Neuronal stem cell (in vitro differentiated cells): ENCODE measurements around the gene PDE8A.
A peak's percentile ranks its signal among the peaks of the same experiment; 100 is the strongest.

Experiments
- DNase-seq: peaks from one replicate; pipeline ENCODE4 v3.0.0-alpha.2; 2013; ENCODE audit warnings: low spot score
- H2AFZ ChIP-seq: one replicate; pipeline ENCODE4 v1.6.1; 2013; ENCODE audit warnings: mild to moderate bottlenecking, low read length, inconsistent platforms
- H2AK5ac ChIP-seq: 2 replicates; pipeline ENCODE4 v1.6.1; 2013; ENCODE audit warnings: low read depth, mild to moderate bottlenecking, inconsistent platforms, low read length, moderate library complexity, mixed read lengths
- H2BK120ac ChIP-seq: 2 replicates; pipeline ENCODE4 v1.6.1; 2013; ENCODE audit warnings: low read depth, mild to moderate bottlenecking, inconsistent platforms, low read length, moderate library complexity, mixed read lengths
- H2BK12ac ChIP-seq: one replicate; pipeline ENCODE4 v1.6.1; 2013; ENCODE audit warnings: low read length, inconsistent platforms
- H2BK15ac ChIP-seq: 2 replicates; pipeline ENCODE4 v1.6.1; 2013; ENCODE audit warnings: mild to moderate bottlenecking, low read length, inconsistent platforms, mixed read lengths
- H2BK5ac ChIP-seq: one replicate; pipeline ENCODE4 v1.6.1; 2013; ENCODE audit warnings: inconsistent platforms, mild to moderate bottlenecking, low read length, moderate library complexity
- H3K14ac ChIP-seq: one replicate; pipeline ENCODE4 v1.6.1; 2013; ENCODE audit warnings: low read length, inconsistent platforms
- H3K18ac ChIP-seq: 2 replicates; pipeline ENCODE4 v1.6.1; 2013; ENCODE audit warnings: low read length, inconsistent platforms
- H3K23ac ChIP-seq: 2 replicates; pipeline ENCODE4 v1.6.1; 2013; ENCODE audit warnings: low read depth, mild to moderate bottlenecking, mixed read lengths, low read length, inconsistent platforms; ENCODE audit not compliant: poor library complexity
- H3K27ac ChIP-seq: replicated peaks from 3 replicates; pipeline ENCODE4 v1.5.1; 2013; ENCODE audit warnings: low read length, inconsistent platforms
- H3K27me3 ChIP-seq, 3 experiments: 2 replicates each; pipeline ENCODE4 v1.6.1; 2013; ENCODE audit warnings: low read length in 3 of 3, mild to moderate bottlenecking in 2 of 3, inconsistent platforms in 1 of 3, low read depth in 1 of 3, mixed read lengths in 1 of 3, moderate library complexity in 1 of 3; ENCODE audit not compliant: control insufficient read depth in 3 of 3, insufficient read depth in 3 of 3
- H3K36me3 ChIP-seq, 2 donors: replicated peaks in 1 of 2; 2 replicates each; pipeline ENCODE4 v1.6.1; 2013; ENCODE audit warnings: low read length in 2 of 2; ENCODE audit not compliant: control insufficient read depth in 2 of 2, insufficient read depth in 2 of 2
- H3K4ac ChIP-seq: 2 replicates; pipeline ENCODE4 v1.6.1; 2013; ENCODE audit warnings: inconsistent platforms, mild to moderate bottlenecking, low read length, moderate library complexity
- H3K4me1 ChIP-seq, 2 donors: 1 replicate in 1 of 2; 2 replicates in 1 of 2; pipeline ENCODE4 v1.6.1; 2013; ENCODE audit warnings: low read length in 2 of 2, low read depth in 1 of 2; ENCODE audit not compliant: control insufficient read depth in 2 of 2, insufficient read depth in 1 of 2
- H3K4me2 ChIP-seq: one replicate; pipeline ENCODE4 v1.6.1; 2013; ENCODE audit warnings: mild to moderate bottlenecking, low read length, inconsistent platforms; ENCODE audit not compliant: insufficient read depth, poor library complexity, severe bottlenecking
- H3K4me3 ChIP-seq, 2 donors: 2 replicates each; pipeline ENCODE4 v1.5.1; 2013; ENCODE audit warnings: low read length in 2 of 2, mild to moderate bottlenecking in 2 of 2, inconsistent platforms in 1 of 2, moderate library complexity in 1 of 2
- H3K79me1 ChIP-seq: one replicate; pipeline ENCODE4 v1.6.1; 2013; ENCODE audit warnings: low read depth, mild to moderate bottlenecking, inconsistent platforms, low read length, moderate library complexity
- H3K9ac ChIP-seq: one replicate; pipeline ENCODE4 v1.6.1; 2013; ENCODE audit warnings: mild to moderate bottlenecking, low read depth, low read length, inconsistent platforms; ENCODE audit not compliant: poor library complexity
- H3K9me3 ChIP-seq, 2 donors: replicated peaks in 1 of 2; 2 replicates each; pipeline versions ENCODE3 to v1.6.1; 2013; ENCODE audit warnings: low read length in 2 of 2, mild to moderate bottlenecking in 2 of 2, inconsistent platforms in 1 of 2, low read depth in 1 of 2, mixed read lengths in 1 of 2, moderate library complexity in 1 of 2; ENCODE audit not compliant: control insufficient read depth in 2 of 2, insufficient read depth in 1 of 2
- H4K8ac ChIP-seq: one replicate; pipeline ENCODE4 v1.6.1; 2013; ENCODE audit warnings: low read depth, mild to moderate bottlenecking, inconsistent platforms, low read length, moderate library complexity
- H4K91ac ChIP-seq: one replicate; pipeline ENCODE4 v1.6.1; 2013; ENCODE audit warnings: low read length, low read depth, mild to moderate bottlenecking, inconsistent platforms; ENCODE audit not compliant: poor library complexity
- WGBS, 2 donors: extraction: QIAGEN DNeasy Blood & Tissue Kit; methylation state at CpG; one replicate each; pipeline ENCODE4 v1.1.7; 2013; ENCODE audit warnings: missing lambda C conversion rate in 2 of 2, mixed read lengths in 1 of 2; ENCODE audit not compliant: insufficient read length in 2 of 2, insufficient replicate concordance in 1 of 2; ENCODE audit errors: extremely low coverage in 2 of 2; 5-methylcytosine and 5-hydroxymethylcytosine counted together

Gene PDE8A

GRCh38 chr15:85045615-85046014, 64.0 kb downstream of the PDE8A start:
- Histone ChIP-seq H3K23ac (no peak overlapping the region), H3K27ac (no peak overlapping the region), H3K4ac (no peak overlapping the region), H3K36me3 (no peaks in the 10 kb centered on the region), H3K9ac (no peak overlapping the region), H3K9me3 (no peaks in the 10 kb centered on the region), H3K27me3 (no peaks in the 10 kb centered on the region), H3K4me2 (no peak overlapping the region), H3K4me1 (peaks cover 0 to 4% of the 10 kb centered on the region in 2 donors), H3K79me1 (no peaks in the 10 kb centered on the region), H3K4me3 (no peak overlapping the region), H2AK5ac (no peak overlapping the region), H4K8ac (no peak overlapping the region), H2BK5ac (no peak overlapping the region), H3K18ac (no peak overlapping the region), H2AFZ (no peak overlapping the region), H2BK15ac (no peak overlapping the region), H3K14ac (no peak overlapping the region), H4K91ac (no peak overlapping the region), H2BK120ac (no peak overlapping the region), H2BK12ac (no peak overlapping the region)
- no CpG with 5 or more reads among the region's 1 CpG for WGBS, 2 donors
- DNase-seq: no peak

DNA sequence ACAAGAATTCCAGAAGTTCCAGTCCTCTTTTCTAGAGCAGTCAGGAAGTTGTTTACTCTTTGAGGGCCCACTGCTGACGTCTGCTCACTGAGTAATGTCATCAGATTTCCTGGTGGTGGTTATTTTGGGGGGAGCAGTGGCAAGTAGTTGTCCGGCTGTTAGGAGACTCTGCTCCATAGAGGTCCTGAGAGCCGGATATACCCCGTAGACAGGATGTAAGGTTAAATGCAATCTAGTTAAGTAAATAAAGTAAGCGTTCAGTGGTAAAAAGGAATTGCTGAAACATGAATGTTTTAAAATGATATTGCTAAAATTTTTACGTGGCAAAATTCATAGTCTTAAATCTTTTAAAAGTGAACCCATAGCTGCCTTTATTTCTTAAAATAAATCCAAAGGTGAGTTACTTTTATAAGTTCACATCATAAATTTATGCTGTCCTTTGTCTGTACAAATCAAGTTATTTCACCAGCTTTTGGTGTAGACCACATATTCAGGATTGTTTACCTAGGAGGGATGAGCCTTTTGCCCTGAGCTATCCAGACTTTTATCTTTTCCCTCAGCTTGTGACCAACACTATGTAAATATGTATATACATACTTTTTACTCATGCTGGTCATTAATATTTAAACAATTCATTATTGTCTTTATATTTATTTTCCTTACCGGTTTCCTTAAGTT, 65.8 kb downstream of the PDE8A start:
- no peak for DNase-seq
- H3K9me3 ChIP-seq: no peaks in the 10 kb centered on the region
- H3K4me3 ChIP-seq: no peak overlapping the region
- no peak overlapping the region for H2BK5ac ChIP-seq
- H3K36me3 ChIP-seq: no peaks in the 10 kb centered on the region
- H4K8ac ChIP-seq: no peak overlapping the region
- H3K4me1 ChIP-seq: peaks cover 0 to 4% of the 10 kb centered on the region in 2 donors
- H3K14ac ChIP-seq: no peak overlapping the region
- H2BK12ac ChIP-seq: no peak overlapping the region
- no peak overlapping the region for H3K4me2 ChIP-seq
- no CpG with 5 or more reads among the region's 7 CpGs for WGBS, 2 donors
- H3K9ac ChIP-seq: no peak overlapping the region
- H3K79me1 ChIP-seq: no peaks in the 10 kb centered on the region
- H2AK5ac ChIP-seq: no peak overlapping the region
- H2AFZ ChIP-seq: peak overlapping the region; percentile 32
- H3K27me3 ChIP-seq: no peaks in the 10 kb centered on the region
- H3K27ac ChIP-seq: no peak overlapping the region
- H3K18ac ChIP-seq: no peak overlapping the region
- no peak overlapping the region for H3K4ac ChIP-seq
- H2BK15ac ChIP-seq: no peak overlapping the region
- no peak overlapping the region for H3K23ac ChIP-seq
- H2BK120ac ChIP-seq: no peak overlapping the region
- H4K91ac ChIP-seq: no peak overlapping the region

- DNase-seq: no peak
- Histone ChIP-seq H2BK120ac (no peak overlapping the region), H3K4me3 (no peak overlapping the region), H2BK15ac (no peak overlapping the region), H3K36me3 (no peaks in the 10 kb centered on the region), H3K9me3 (no peaks in the 10 kb centered on the region), H2AK5ac (no peak overlapping the region), H4K8ac (no peak overlapping the region), H3K27me3 (no peaks in the 10 kb centered on the region), H3K79me1 (no peaks in the 10 kb centered on the region), H2BK5ac (no peak overlapping the region), H3K9ac (no peak overlapping the region), H3K18ac (no peak overlapping the region), H3K14ac (no peak overlapping the region), H3K23ac (no peak overlapping the region), H2BK12ac (no peak overlapping the region), H4K91ac (no peak overlapping the region), H3K4me1 (peaks cover 0 to 4% of the 10 kb centered on the region in 2 donors), H2AFZ (no peak overlapping the region), H3K4me2 (no peak overlapping the region), H3K4ac (no peak overlapping the region), H3K27ac (no peak overlapping the region)
- no CpG with 5 or more reads among the region's 6 CpGs for WGBS, 2 donors
Observed at GRCh38 chr15:85048430-85048829, 66.8 kb downstream of the PDE8A start.

DNA sequence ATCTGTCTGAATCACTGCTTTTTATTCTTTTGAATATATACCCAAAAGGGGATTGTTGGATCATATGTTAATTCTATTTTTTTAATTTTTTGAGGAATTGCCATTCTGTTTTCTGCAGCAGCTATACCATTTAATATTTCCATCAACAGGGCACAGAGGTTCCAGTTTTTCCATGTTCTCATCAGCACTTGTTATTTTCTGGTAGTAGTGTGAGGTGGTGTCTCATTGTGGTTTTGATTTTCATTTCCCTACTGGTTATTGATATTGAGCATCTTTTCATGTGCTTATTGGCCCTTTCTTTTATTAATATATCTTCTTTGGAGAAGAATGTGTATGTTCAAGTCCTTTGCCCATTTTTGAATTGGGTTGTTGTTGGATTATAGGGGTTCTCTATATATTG, 68.1 kb downstream of the PDE8A start:
- Histone ChIP-seq H3K36me3 (no peaks in the 10 kb centered on the region), H2BK120ac (no peak overlapping the region), H3K4ac (no peak overlapping the region)

More for the DNA sequence above, 68.1 kb downstream of the PDE8A start:
- Histone ChIP-seq H3K27me3 (no peaks in the 10 kb centered on the region), H3K14ac (no peak overlapping the region), H3K4me1 (peaks cover 0 to 4% of the 10 kb centered on the region in 2 donors), H3K23ac (no peak overlapping the region), H3K18ac (no peak overlapping the region), H2AFZ (no peak overlapping the region), H2BK5ac (no peak overlapping the region), H3K4me3 (no peak overlapping the region), H3K9me3 (no peaks in the 10 kb centered on the region), H3K9ac (no peak overlapping the region), H4K8ac (no peak overlapping the region), H4K91ac (no peak overlapping the region), H3K79me1 (no peaks in the 10 kb centered on the region), H3K27ac (no peak overlapping the region), H3K4me2 (no peak overlapping the region), H2BK15ac (no peak overlapping the region), H2AK5ac (no peak overlapping the region), H2BK12ac (no peak overlapping the region)
- no peak for DNase-seq
